K562 (cell line): ENCODE data around the gene RBBP8. TPM values are rescaled to one million over a fixed set of nuclear protein-coding genes. Genes with fewer than 3 reads are reported as not detected.

Experiments used
- ZNF124 ChIP-seq: sonication (generic); formaldehyde crosslinking; IDR thresholded peaks from 2 replicates; pipeline ENCODE4 v1.8.1; 2022; ENCODE audit warnings: missing genetic modification reagents
- ZNF318 ChIP-seq, 2 experiments: fragments of 450-650 bp; IDR thresholded peaks; 2 replicates each; pipeline ENCODE4 v1.6.1; 2016; ENCODE audit warnings: mild to moderate bottlenecking in 2 of 2, borderline replicate concordance in 1 of 2, low read depth in 1 of 2, moderate library complexity in 1 of 2
- polyA plus RNA-seq, 8 experiments: library from polyadenylated mRNA; depleted of rRNA in 4 of 8; stranded (reverse) in 5 of 8; unstranded in 3 of 8; fragments of >200 nt; fragmentation: Nextera tagmentation in 2 of 8; fragmentation: Illumina TruSeq in 1 of 8; extraction: Ambion mirVana in 2 of 8; extraction: Trizol in 1 of 8; gene quantifications; 2 replicates each; pipeline versions ENCODE4 v1.2.1 to v1.2.3, GENCODE V29; 2011 to 2014; ENCODE audit warnings: inconsistent platforms in 1 of 8, missing spikeins in 1 of 8
- total RNA-seq, 7 experiments: library from RNA; depleted of rRNA in 6 of 7; stranded (reverse); fragments of >200 nt in 6 of 7; fragmentation: Illumina TruSeq in 2 of 7; extraction: Trizol in 2 of 7; gene quantifications; 2 replicates each; pipeline versions ENCODE4 v1.2.1 to v1.2.3, GENCODE V29; 2011 to 2021; ENCODE audit warnings: low replicate concordance in 1 of 7

Gene RBBP8
- total and polyA plus RNA-seq, 9 of the 15 experiments (the other 6 are each of a cell fraction or from before 2014, with no cell fraction given): 28.4 to 63.1 (median 48.9) TPM

GRCh38 chr18:23063502-23063901 lies 130.4 kb downstream of the RBBP8 start (continued):
- no peak for TF ChIP-seq ZNF318 (IDR thresholded peaks at IDR 0.05; ENCODE audit: borderline replicate concordance in 1 of 2, low read depth in 1 of 2)
- TF ChIP-seq ZNF124: peak; percentile 96
- TF ChIP-seq, all 486 proteins: peak for 7
